HCT116 (cell line): ENCODE data around the gene GABRR3. TPM values are rescaled to one million over a fixed set of nuclear protein-coding genes. Genes with fewer than 3 reads are reported as not detected.
A peak's percentile ranks its signal among the peaks of the same experiment; 100 is the strongest.

ENCODE experiments used
- ATAC-seq: fragments of 200-7000 bp; cut with Tn5 transposase; 2 replicates; pipeline ENCODE4 v1.9.1; 2020; ENCODE audit warnings: mild to moderate bottlenecking, moderate library complexity
- BruUV-seq: library from RNA; stranded (reverse); fragments of 400-500 nt; replicated peaks from 2 replicates; lab custom pipeline; 2021; lab: Mats Ljungman, UMichigan
- CTCF ChIA-PET: fragments of 300-600 bp; sonication (Branson Sonifier 250); formaldehyde crosslinking; loops from one replicate; lab custom pipeline; 2021; ENCODE audit warnings: antibody characterized with exemption; lab: Charles Lee
- POLR2A ChIA-PET: fragments of 300-600, 350-600 bp; sonication (Branson Sonifier 250); formaldehyde crosslinking; loops from one replicate; lab custom pipeline; 2021; ENCODE audit warnings: antibody characterized with exemption; lab: Charles Lee
- RAD21 ChIA-PET, 2 experiments: fragments of 300-600 bp; sonication (Branson Sonifier 250); formaldehyde crosslinking; loops; one replicate each; lab custom pipeline; 2023; ENCODE audit warnings: low total read pairs in 2 of 2; ENCODE audit not compliant: uncharacterized antibody in 2 of 2, unreplicated experiment in 2 of 2, low non-redundant PET in 1 of 2; lab: Charles Lee
- DNase-seq: peaks from one replicate; pipeline ENCODE4 v3.0.0-alpha.2; 2010; ENCODE audit warnings: low read depth, low spot score
- H2AFZ ChIP-seq: fragments of 200-600 bp; shearing (Covaris generic), sonication (generic); 2 replicates; pipeline ENCODE4 v1.6.1; 2017; ENCODE audit warnings: low read depth, mixed run types, mixed read lengths, antibody characterized with exemption, low read length; ENCODE audit not compliant: poor library complexity, severe bottlenecking
- H3K27ac ChIP-seq: 2 replicates; pipeline ENCODE4 v1.5.1; 2012; ENCODE audit warnings: low read depth, low read length
- H3K27me3 ChIP-seq: fragments of 200-600 bp; sonication (generic); 2 replicates; pipeline ENCODE4 v1.6.1; 2016; ENCODE audit warnings: mixed run types, low read length, mixed read lengths; ENCODE audit not compliant: insufficient read depth
- H3K36me3 ChIP-seq, 2 experiments: fragments of 200-500 bp in 1 of 2; fragments of 200-600 bp in 1 of 2; sonication (Bioruptor generic) in 1 of 2; sonication (generic) in 1 of 2; 2 replicates each; pipeline versions ENCODE4 v1.5.1 to v1.6.1; 2014 to 2016; ENCODE audit warnings: low read length in 2 of 2, inconsistent platforms in 1 of 2, mixed read lengths in 1 of 2, mixed run types in 1 of 2; ENCODE audit not compliant: insufficient read depth in 2 of 2, control insufficient read depth in 1 of 2
- H3K4me1 ChIP-seq, 2 experiments: fragments of 200-600 bp in 1 of 2; sonication (generic) in 1 of 2; 2 replicates each; pipeline versions ENCODE4 v1.5.1 to v1.6.1; 2012 to 2017; ENCODE audit warnings: low read length in 2 of 2, inconsistent platforms in 1 of 2, mild to moderate bottlenecking in 1 of 2, mixed read lengths in 1 of 2, mixed run types in 1 of 2, moderate library complexity in 1 of 2; ENCODE audit not compliant: insufficient read depth in 2 of 2, control insufficient read depth in 1 of 2
- H3K4me2 ChIP-seq: fragments of 200-600 bp; sonication (generic); 2 replicates; pipeline ENCODE4 v1.6.1; 2017; ENCODE audit warnings: mixed run types, low read length, mixed read lengths
- H3K4me3 ChIP-seq, 2 experiments: fragments of 200-600 bp in 1 of 2; sonication (generic) in 1 of 2; replicated peaks in 1 of 2; 2 replicates each; pipeline ENCODE4 v1.5.1; 2011 to 2016; ENCODE audit warnings: low read length in 2 of 2, control low read depth in 1 of 2, low read depth in 1 of 2, mild to moderate bottlenecking in 1 of 2, mixed read lengths in 1 of 2, mixed run types in 1 of 2
- H3K79me2 ChIP-seq: fragments of 200-600 bp; sonication (generic); 2 replicates; pipeline ENCODE4 v1.6.1; 2017; ENCODE audit warnings: mild to moderate bottlenecking, mixed run types, low read length, moderate library complexity, mixed read lengths; ENCODE audit not compliant: insufficient read depth
- H3K9ac ChIP-seq: fragments of 200-600 bp; sonication (generic); 2 replicates; pipeline ENCODE4 v1.6.1; 2016; ENCODE audit warnings: low read length, mixed read lengths
- H3K9me2 ChIP-seq: fragments of 200-600 bp; sonication (generic), shearing (Covaris generic); 2 replicates; pipeline ENCODE4 v1.6.1; 2017; ENCODE audit warnings: mixed run types, mild to moderate bottlenecking, moderate library complexity; ENCODE audit not compliant: insufficient read depth
- H3K9me3 ChIP-seq, 2 experiments: fragments of 200-500 bp in 1 of 2; fragments of 200-600 bp in 1 of 2; sonication (Bioruptor generic) in 1 of 2; sonication (generic) in 1 of 2; 2 replicates each; pipeline ENCODE4 v1.6.1; 2014 to 2017; ENCODE audit warnings: low read length in 2 of 2, mixed read lengths in 2 of 2, inconsistent platforms in 1 of 2, low read depth in 1 of 2, mild to moderate bottlenecking in 1 of 2, mixed run types in 1 of 2, moderate library complexity in 1 of 2; ENCODE audit not compliant: control insufficient read depth in 1 of 2, insufficient read depth in 1 of 2
- H4K20me1 ChIP-seq: fragments of 200-600 bp; sonication (generic), shearing (Covaris generic); 2 replicates; pipeline ENCODE4 v1.6.1; 2017; ENCODE audit warnings: mixed run types, mild to moderate bottlenecking, moderate library complexity; ENCODE audit not compliant: insufficient read depth
- CBX3 ChIP-seq: IDR thresholded peaks from 2 replicates; pipeline ENCODE4 v1.6.1; 2012; ENCODE audit warnings: low read depth
- EGR1 ChIP-seq: IDR thresholded peaks from 2 replicates; pipeline ENCODE4 v1.6.1; 2012; ENCODE audit warnings: low read depth
- ELF1 ChIP-seq: IDR thresholded peaks from 2 replicates; pipeline ENCODE4 v1.6.1; 2012; ENCODE audit warnings: low read depth, borderline replicate concordance
- EZH2 ChIP-seq: fragments of 200-600 bp; sonication (generic); IDR thresholded peaks from 2 replicates; pipeline ENCODE4 v1.6.1; 2017; ENCODE audit warnings: antibody characterized with exemption, mixed run types
- EZH2phosphoT487 ChIP-seq: fragments of 200-600 bp; IDR thresholded peaks from 2 replicates; pipeline ENCODE4 v1.6.1; 2018; ENCODE audit warnings: antibody characterized with exemption, borderline replicate concordance
- MAX ChIP-seq: IDR thresholded peaks from 2 replicates; pipeline ENCODE4 v1.6.1; 2012
- POLR2AphosphoS5 ChIP-seq: IDR thresholded peaks from 2 replicates; pipeline ENCODE4 v1.6.1; 2011; ENCODE audit warnings: mild to moderate bottlenecking, low read depth, low read length, moderate library complexity
- REST ChIP-seq: IDR thresholded peaks from 2 replicates; pipeline ENCODE4 v1.6.1; 2012; ENCODE audit warnings: low read depth
- SP1 ChIP-seq: IDR thresholded peaks from 2 replicates; pipeline ENCODE4 v1.6.1; 2012; ENCODE audit warnings: low read depth
- TCF7L2 ChIP-seq: IDR thresholded peaks from 2 replicates; pipeline ENCODE4 v1.7.0; 2011; ENCODE audit warnings: borderline replicate concordance, inconsistent platforms; ENCODE audit not compliant: insufficient read depth, insufficient read length; ENCODE audit errors: extremely low read depth
- intact Hi-C: fragments of 100-400 bp; cut with micrococcal nuclease; formaldehyde crosslinking; loops from 2 replicates; pipeline ENCODE4 v1.10.0; 2022
- total RNA-seq: library from RNA; stranded (reverse); gene quantifications from one replicate; pipeline ENCODE4 v1.2.1, GENCODE V29; 2021; ENCODE audit not compliant: unreplicated experiment
- TF ChIP-seq, protein P1 (sequence below): IDR thresholded peaks from 2 replicates; pipeline ENCODE4 v1.6.1; 2011; ENCODE audit warnings: mild to moderate bottlenecking, low read length, moderate library complexity; ENCODE audit not compliant: insufficient replicate concordance; ENCODE audit errors: extremely low read depth
- TF ChIP-seq, protein P2 (sequence below): IDR thresholded peaks from 2 replicates; pipeline ENCODE4 v1.6.1; 2012

Gene GABRR3
- total RNA-seq, 1 experiment from 2014 or later: not detected

GRCh38 chr3:98018301-98018700, 16.8 kb downstream of the GABRR3 start (continued):
- TF ChIP-seq, protein P1, sequence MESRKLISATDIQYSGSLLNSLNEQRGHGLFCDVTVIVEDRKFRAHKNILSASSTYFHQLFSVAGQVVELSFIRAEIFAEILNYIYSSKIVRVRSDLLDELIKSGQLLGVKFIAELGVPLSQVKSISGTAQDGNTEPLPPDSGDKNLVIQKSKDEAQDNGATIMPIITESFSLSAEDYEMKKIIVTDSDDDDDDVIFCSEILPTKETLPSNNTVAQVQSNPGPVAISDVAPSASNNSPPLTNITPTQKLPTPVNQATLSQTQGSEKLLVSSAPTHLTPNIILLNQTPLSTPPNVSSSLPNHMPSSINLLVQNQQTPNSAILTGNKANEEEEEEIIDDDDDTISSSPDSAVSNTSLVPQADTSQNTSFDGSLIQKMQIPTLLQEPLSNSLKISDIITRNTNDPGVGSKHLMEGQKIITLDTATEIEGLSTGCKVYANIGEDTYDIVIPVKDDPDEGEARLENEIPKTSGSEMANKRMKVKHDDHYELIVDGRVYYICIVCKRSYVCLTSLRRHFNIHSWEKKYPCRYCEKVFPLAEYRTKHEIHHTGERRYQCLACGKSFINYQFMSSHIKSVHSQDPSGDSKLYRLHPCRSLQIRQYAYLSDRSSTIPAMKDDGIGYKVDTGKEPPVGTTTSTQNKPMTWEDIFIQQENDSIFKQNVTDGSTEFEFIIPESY: no peak
- TF ChIP-seq REST: no peak
- no peak for TF ChIP-seq EZH2

GRCh38 chr3:98014268-98014585, 20.9 kb downstream of the GABRR3 start:
- no peak for ATAC-seq
- Histone ChIP-seq H3K79me2 (no peaks in the 10 kb centered on the region), H3K27me3 (no peaks in the 10 kb centered on the region), H2AFZ (peak overlapping the region; percentile 85), H3K9me3 (no peaks in the 10 kb centered on the region), H3K9me2 (no peaks in the 10 kb centered on the region), H3K4me3 (no peak overlapping the region), H3K27ac (no peak overlapping the region), H4K20me1 (no peaks in the 10 kb centered on the region), H3K36me3 (no peaks in the 10 kb centered on the region), H3K4me2 (no peak overlapping the region), H3K9ac (no peak overlapping the region), H3K4me1 (peaks cover 0 to 11% of the 10 kb centered on the region in 2 experiments; a peak in 2 of 4 replicates)
- no peak for DNase-seq
- ChIA-PET RAD21 (no interaction called here), CTCF (interaction anchor here (2.9 kb wide), 1 partner anchor 9 kb away, joined by 25 read pairs; no protein-coding TSS in a partner anchor), POLR2A (no interaction called here)
- intact Hi-C loops: no loop called here
- no TSS peak for BruUV-seq
- TF ChIP-seq MAX (no peak), SP1 (no peak), REST (no peak), EGR1 (no peak), CBX3 (no peak), EZH2phosphoT487 (no peak), POLR2AphosphoS5 (no peak), ELF1 (no peak), TCF7L2 (no peak)
- TF ChIP-seq, protein P1: no peak
- TF ChIP-seq, protein P2, sequence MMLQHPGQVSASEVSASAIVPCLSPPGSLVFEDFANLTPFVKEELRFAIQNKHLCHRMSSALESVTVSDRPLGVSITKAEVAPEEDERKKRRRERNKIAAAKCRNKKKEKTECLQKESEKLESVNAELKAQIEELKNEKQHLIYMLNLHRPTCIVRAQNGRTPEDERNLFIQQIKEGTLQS: no peak
